Activated CD4-positive, alpha-beta memory T cell treated with anti-CD3 and anti-CD28 coated beads for 36 hours (primary cell): ENCODE measurements around the gene PARP3. TPM values are rescaled to one million over a fixed set of nuclear protein-coding genes. Genes with fewer than 3 reads are reported as not detected.
A peak's percentile ranks its signal among the peaks of the same experiment; 100 is the strongest.

Experiments used
- CTCF ChIA-PET: fragments of 350-600 bp; sonication (Branson Sonifier 250); formaldehyde crosslinking; loops from one replicate; lab custom pipeline; 2021; ENCODE audit warnings: antibody characterized with exemption, inconsistent platforms; lab: Charles Lee
- POLR2A ChIA-PET: fragments of 350-600 bp; sonication (Branson Sonifier 250); formaldehyde crosslinking; loops from one replicate; lab custom pipeline; 2021; ENCODE audit warnings: antibody characterized with exemption; lab: Charles Lee
- DNase-seq: peaks from one replicate; pipeline ENCODE4 v3.0.0-alpha.2; 2020
- H3K27ac Mint-ChIP-seq: one replicate; pipeline ENCODE4 v1.8.0; 2021; ENCODE audit warnings: mixed read lengths
- H3K27me3 Mint-ChIP-seq: one replicate; pipeline ENCODE4 v1.8.0; 2021; ENCODE audit warnings: mixed read lengths
- H3K36me3 Mint-ChIP-seq: one replicate; pipeline ENCODE4 v1.8.0; 2021; ENCODE audit warnings: mixed read lengths
- H3K4me1 Mint-ChIP-seq: one replicate; pipeline ENCODE4 v1.8.0; 2021; ENCODE audit warnings: low read depth, mixed read lengths
- H3K4me3 Mint-ChIP-seq: one replicate; pipeline ENCODE4 v1.8.0; 2021; ENCODE audit warnings: mild to moderate bottlenecking, mixed read lengths
- H3K9me3 Mint-ChIP-seq: one replicate; pipeline ENCODE4 v1.8.0; 2021; ENCODE audit warnings: mixed read lengths
- intact Hi-C: fragments of 100-400 bp; cut with micrococcal nuclease; formaldehyde crosslinking; loops from one replicate; pipeline ENCODE4 v1.15.1; 2023
- total RNA-seq, 2 experiments: library from RNA; stranded (reverse); gene quantifications; one replicate each; pipeline ENCODE4 v1.2.3, GENCODE V29; 2021

PARP3 gene
- total RNA-seq, 2 experiments from 2014 or later = 12.1 to 13.4 TPM

DNA sequence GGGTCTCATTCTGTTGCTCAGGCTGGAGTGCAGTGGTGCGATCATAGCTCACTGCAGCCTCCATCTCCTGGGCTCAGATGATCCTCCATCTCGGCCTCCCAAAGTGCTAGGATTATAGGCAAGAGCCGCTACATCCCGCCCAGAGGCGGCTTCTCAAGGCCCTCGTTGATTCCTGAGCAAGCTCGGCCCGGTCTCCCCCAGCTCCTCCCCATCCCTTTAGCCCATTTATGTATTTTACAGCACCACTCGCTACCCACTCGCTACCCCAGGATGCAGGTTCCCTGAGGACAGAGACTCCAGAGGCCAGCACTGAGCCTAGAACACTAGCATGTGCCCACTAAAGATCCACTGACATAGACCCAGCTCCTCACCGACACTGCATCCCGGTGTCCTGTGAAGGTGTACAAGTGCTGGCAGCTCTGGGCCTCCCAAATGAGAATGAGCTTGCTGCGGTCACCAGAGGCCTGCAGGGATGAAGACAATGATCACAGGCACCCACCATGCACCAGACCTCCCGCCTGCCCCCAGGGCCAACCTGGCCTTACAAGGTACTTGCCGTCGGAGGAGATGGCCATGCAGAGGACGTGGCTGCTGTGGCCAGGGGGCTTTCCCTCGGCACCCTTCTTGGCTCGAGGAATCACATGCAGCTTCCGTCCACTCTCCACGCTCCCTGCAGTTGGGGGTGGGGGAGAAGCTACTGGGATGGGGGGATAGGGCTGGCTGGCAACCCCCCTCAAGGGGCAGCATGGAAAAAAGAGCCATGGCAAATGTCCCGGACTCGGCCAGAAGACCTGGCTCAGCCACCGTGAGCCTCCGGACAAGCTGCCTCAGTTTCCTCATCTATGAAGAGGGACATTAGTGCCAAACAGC, 6.0 kb upstream of the PARP3 start:
- Mint-ChIP-seq H3K27ac (no peak overlapping the region), H3K4me1 (peaks cover 20% of the 10 kb centered on the region), H3K36me3 (peaks cover 37% of the 10 kb centered on the region), H3K27me3 (no peaks in the 10 kb centered on the region), H3K9me3 (no peaks in the 10 kb centered on the region), H3K4me3 (no peak overlapping the region)
- ChIA-PET POLR2A (no interaction called here), CTCF (interaction anchor here (0.6 to 1.2 kb wide), 2 partner anchors 207 to 254 kb away, joined by 3 read pairs; no protein-coding TSS in a partner anchor)
- intact Hi-C loops = no loop called here
- DNase-seq = no peak

DNA sequence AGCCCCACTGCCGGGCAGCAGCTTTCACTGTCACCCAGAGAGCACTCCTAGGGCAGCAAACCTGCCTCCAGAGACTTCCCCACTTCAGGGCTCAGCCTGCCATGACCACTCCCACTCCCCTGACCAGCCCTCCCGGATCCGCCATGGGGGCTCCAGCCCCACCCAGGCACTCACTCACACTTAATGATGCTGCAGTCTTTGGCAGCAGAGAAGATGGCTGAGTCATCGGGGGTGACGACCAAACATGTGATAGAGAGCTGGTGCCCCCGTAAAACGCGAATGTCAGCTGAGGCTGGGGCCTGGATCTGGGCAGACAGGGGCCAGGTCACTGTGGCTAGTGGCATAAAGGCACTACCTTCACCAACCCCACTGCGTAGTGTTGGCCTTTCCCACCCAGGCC, 5.1 kb upstream of the PARP3 start:
- CTCF ChIA-PET = interaction anchor here (1.2 kb wide), 1 partner anchor 255 kb away, joined by 3 read pairs; no protein-coding TSS in a partner anchor
- Mint-ChIP-seq H3K4me3 (no peak overlapping the region), H3K9me3 (no peaks in the 10 kb centered on the region), H3K27me3 (no peaks in the 10 kb centered on the region), H3K4me1 (peaks cover 22% of the 10 kb centered on the region), H3K27ac (no peak overlapping the region), H3K36me3 (peaks cover 31% of the 10 kb centered on the region)
- no peak for DNase-seq
- intact Hi-C loops = no loop called here
- POLR2A ChIA-PET = no interaction called here

DNA sequence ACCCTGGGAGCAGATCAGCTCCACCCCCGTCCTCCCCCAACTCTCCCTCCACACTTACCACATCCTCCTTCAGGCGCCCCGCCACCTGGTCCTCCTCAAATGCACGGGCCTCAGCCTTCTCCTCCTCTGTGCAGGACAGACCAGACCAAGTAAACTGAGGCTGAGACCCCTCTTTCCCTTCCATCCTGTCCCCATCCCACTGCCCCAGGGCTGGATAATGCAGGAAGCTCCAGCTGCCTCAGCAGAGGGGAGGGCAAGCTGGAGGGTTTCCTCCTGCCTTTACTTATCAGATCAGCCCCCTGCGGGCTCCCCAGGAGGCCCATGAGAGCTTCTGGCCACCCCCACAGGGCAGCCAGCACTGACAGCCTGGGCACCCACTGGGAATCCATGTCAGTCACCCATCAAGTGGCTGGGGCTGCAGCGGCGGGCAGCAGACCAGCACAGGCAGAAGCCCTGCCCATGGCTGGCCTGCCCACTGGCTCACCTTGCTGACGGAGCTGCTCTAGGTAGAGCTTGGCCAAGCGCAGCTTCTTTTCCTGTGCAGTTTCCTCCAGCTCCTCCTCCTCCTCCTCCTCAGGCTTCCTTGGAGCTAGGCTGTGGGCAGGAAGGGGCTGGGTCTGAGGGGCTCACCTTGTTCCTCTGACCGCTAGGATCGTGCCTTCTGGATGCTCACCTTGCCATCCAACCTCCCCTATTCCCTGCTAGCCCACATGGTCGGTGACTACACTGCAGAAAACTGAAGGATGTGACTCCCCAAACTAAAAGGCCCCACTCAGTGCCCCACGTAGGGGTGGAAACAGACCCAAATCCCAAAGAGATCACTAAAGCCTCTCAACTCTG, 4.3 kb upstream of the PARP3 start:
- peaks cover 29% of the 10 kb centered on the region for H3K36me3 Mint-ChIP-seq
- CTCF ChIA-PET = no interaction called here
- H3K27me3 Mint-ChIP-seq = no peaks in the 10 kb centered on the region
- no peak for DNase-seq
- H3K27ac Mint-ChIP-seq = no peak overlapping the region
- peaks cover 25% of the 10 kb centered on the region for H3K4me1 Mint-ChIP-seq
- POLR2A ChIA-PET = no interaction called here
- intact Hi-C loops = no loop called here
- H3K4me3 Mint-ChIP-seq = no peak overlapping the region
- no peaks in the 10 kb centered on the region for H3K9me3 Mint-ChIP-seq

DNA sequence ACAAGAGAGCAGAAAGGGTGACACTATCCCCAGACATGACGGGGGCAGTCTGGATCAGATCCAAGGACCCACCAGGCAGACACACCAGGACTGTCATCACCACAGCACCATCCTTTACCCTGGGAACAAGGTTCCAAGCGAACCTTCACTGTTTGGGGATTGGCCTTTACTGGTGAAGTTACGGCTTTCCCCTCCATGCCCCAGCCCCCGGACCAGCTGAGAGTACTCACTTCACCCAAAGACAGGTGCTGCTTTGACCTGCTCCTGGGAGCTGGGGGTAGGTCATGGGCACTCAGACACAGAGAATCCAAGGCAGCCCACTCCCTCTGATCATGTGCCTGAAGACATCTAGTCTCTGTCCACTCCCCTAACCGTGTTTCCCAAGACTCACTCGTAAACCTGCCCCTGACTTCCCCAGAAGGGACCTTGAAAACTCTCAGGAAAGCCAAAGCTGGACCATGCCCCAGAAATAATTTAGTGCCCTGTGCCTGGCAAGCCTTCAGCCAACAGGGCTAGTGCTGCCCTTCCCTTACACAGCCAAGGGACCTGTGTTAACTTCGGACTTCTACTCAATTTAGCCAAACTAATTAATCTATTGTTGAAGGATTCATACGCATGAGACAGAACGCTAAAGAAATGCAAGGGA, 3.3 kb upstream of the PARP3 start:
- no peak for DNase-seq
- Mint-ChIP-seq H3K4me1 (peaks cover 29% of the 10 kb centered on the region), H3K27me3 (no peaks in the 10 kb centered on the region), H3K9me3 (no peaks in the 10 kb centered on the region), H3K4me3 (no peak overlapping the region), H3K27ac (no peak overlapping the region), H3K36me3 (peaks cover 26% of the 10 kb centered on the region)
- CTCF ChIA-PET = interaction anchor here (1.2 kb wide), 1 partner anchor 43 kb away, joined by 3 read pairs; no protein-coding TSS in a partner anchor
- intact Hi-C loops = no loop called here
- POLR2A ChIA-PET = no interaction called here

DNA sequence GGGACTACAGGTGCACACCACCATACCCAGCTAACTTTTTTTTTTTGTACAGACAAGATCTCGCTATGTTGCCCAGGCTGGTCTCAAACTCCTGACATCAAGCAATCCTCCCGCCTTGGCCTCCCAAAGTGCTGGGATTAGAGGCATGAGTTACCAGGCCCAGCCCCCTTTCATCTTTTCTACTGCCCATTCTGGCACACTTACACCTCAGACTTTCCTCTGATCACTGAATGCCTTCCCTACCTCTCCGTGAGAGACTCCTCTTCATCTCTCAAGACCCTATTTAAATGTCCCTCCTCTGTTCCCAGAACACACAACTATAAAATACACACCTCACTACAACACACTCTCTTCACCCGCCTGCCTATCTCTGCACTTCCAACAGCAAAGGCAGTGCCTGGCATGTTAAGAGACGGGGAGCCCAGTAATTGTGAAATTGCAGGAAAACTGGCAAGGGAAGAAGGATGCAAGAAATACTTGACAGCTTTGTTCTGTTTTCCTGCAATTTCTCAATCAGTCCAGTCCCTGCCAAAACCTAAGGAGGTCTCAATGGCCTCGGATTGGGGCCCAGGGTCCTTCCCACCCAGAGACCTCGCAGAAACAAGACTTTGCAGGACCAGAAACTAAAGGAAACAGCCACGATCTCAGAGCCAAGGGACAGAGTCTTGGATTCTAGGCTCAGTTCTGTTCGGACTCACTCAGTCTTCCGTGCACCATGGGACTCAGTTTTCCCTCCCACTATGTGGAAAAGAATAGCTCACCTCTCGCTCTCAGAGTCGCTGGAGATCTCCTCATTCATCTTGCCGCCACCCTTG, 1.3 kb upstream of the PARP3 start:
- intact Hi-C loops = loop anchor here (5.0 to 10.0 kb wide), 2 partner anchors 181 to 266 kb away; partner anchors contain the start of gene TEX264
- peak overlapping the region; percentile 87 for H3K4me3 Mint-ChIP-seq
- no peaks in the 10 kb centered on the region for H3K27me3 Mint-ChIP-seq
- CTCF ChIA-PET = interaction anchor here (0.6 to 3.1 kb wide), 20 partner anchors 8 to 505 kb away, joined by 3 to 64 read pairs (median 7); partner anchors contain the start of genes ABHD14A, ABHD14B, ACY1 and DUSP7
- H3K27ac Mint-ChIP-seq = peak overlapping the region; percentile 59
- H3K36me3 Mint-ChIP-seq = peaks cover 16% of the 10 kb centered on the region
- POLR2A ChIA-PET = interaction anchor here (0.7 to 3.9 kb wide), 8 partner anchors 8 to 116 kb away, joined by 3 to 20 read pairs (median 4); partner anchors contain the start of genes ABHD14A, ABHD14B, ACY1 and RPL29
- no peaks in the 10 kb centered on the region for H3K9me3 Mint-ChIP-seq
- peaks cover 29% of the 10 kb centered on the region for H3K4me1 Mint-ChIP-seq
- no peak for DNase-seq

DNA sequence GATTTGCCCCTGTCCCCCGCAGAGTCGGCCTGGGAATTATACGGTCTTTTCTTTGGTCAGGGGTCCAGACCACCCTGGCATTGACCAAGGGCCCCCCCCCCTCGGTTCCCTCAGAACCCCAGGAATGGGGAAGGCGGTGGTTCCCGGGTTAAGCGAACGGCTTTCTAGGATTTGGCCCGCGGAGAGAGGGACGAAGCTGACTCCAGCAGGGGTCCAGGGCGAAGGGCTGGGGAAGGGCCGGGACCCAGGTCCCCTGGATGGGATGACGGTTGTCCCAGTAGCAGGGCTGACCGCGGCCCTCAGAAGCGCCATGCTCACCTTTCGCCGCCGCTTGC, 733 bp upstream of the PARP3 start:
- peak overlapping the region; percentile 87 for H3K4me3 Mint-ChIP-seq
- no peaks in the 10 kb centered on the region for H3K27me3 Mint-ChIP-seq
- ChIA-PET POLR2A (interaction anchor here (0.7 to 3.9 kb wide), 8 partner anchors 9 to 116 kb away, joined by 3 to 20 read pairs (median 4); partner anchors contain the start of genes ABHD14A, ABHD14B, ACY1 and RPL29), CTCF (interaction anchor here (0.6 to 3.1 kb wide), 20 partner anchors 8 to 505 kb away, joined by 3 to 64 read pairs (median 7); partner anchors contain the start of genes ABHD14A, ABHD14B, ACY1 and DUSP7)
- H3K36me3 Mint-ChIP-seq = peaks cover 16% of the 10 kb centered on the region
- intact Hi-C loops = loop anchor here (5.0 to 10.0 kb wide), 2 partner anchors 181 to 267 kb away; partner anchors contain the start of gene TEX264
- H3K4me1 Mint-ChIP-seq = peaks cover 29% of the 10 kb centered on the region
- H3K9me3 Mint-ChIP-seq = no peaks in the 10 kb centered on the region
- DNase-seq = no peak
- peak overlapping the region; percentile 59 for H3K27ac Mint-ChIP-seq

DNA sequence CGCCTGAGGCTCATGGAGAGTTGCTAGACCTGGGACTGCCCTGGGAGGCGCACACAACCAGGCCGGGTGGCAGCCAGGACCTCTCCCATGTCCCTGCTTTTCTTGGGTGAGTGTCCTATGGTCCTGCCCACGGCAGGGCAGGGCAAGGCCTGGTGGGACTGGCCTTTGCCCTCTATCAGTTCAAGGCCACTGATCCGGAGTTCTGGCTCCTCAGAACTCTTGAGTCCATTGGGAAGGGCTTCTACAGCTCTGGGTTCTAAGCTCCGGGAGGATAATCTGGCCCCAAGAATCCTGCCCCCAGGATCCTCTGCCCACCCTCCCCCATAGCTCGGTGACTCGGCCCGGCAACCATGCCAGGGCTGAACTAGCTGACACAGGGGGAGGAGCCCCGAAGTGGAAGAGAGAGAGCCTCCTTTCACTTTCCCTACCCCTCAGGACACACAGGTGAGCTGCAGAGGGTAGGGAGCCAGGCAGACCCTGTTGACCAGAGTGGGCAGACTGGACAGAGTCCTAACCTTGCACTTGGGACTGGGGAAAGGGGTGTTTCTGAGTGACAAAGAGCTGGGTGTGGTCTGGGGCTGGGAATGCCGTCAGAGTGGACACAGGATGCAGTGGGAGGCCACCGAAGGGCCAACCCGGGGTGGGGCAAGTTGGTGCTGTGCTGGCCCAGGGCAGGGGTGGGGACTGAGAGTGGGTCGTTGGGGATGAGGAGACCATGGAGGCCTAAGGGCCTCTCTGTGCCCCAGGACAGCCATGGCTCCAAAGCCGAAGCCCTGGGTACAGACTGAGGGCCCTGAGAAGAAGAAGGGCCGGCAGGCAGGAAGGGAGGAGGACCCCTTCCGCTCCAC, 664 bp downstream of the PARP3 start:
- intact Hi-C loops = loop anchor here (1.0 to 10.0 kb wide), 10 partner anchors 31 to 552 kb away; partner anchors contain the start of genes ABHD14B, POC1A, RBM15B and TEX264
- Mint-ChIP-seq H3K36me3 (peaks cover 6% of the 10 kb centered on the region), H3K9me3 (no peaks in the 10 kb centered on the region), H3K4me3 (peak overlapping the region; percentile 87), H3K27ac (peak overlapping the region; percentile 83), H3K4me1 (peaks cover 29% of the 10 kb centered on the region), H3K27me3 (no peaks in the 10 kb centered on the region)
- ChIA-PET POLR2A (interaction anchor here (0.7 to 3.9 kb wide), 7 partner anchors 10 to 443 kb away, joined by 3 to 20 read pairs (median 4); partner anchors contain the start of genes ABHD14A, ABHD14B, ACY1 and DCAF1), CTCF (interaction anchor here (0.6 to 3.1 kb wide), 14 partner anchors 9 to 517 kb away, joined by 3 to 64 read pairs (median 7); partner anchors contain the start of genes ABHD14A, ABHD14B, ACY1 and GPR62)
- DNase-seq = peak; percentile 78

DNA sequence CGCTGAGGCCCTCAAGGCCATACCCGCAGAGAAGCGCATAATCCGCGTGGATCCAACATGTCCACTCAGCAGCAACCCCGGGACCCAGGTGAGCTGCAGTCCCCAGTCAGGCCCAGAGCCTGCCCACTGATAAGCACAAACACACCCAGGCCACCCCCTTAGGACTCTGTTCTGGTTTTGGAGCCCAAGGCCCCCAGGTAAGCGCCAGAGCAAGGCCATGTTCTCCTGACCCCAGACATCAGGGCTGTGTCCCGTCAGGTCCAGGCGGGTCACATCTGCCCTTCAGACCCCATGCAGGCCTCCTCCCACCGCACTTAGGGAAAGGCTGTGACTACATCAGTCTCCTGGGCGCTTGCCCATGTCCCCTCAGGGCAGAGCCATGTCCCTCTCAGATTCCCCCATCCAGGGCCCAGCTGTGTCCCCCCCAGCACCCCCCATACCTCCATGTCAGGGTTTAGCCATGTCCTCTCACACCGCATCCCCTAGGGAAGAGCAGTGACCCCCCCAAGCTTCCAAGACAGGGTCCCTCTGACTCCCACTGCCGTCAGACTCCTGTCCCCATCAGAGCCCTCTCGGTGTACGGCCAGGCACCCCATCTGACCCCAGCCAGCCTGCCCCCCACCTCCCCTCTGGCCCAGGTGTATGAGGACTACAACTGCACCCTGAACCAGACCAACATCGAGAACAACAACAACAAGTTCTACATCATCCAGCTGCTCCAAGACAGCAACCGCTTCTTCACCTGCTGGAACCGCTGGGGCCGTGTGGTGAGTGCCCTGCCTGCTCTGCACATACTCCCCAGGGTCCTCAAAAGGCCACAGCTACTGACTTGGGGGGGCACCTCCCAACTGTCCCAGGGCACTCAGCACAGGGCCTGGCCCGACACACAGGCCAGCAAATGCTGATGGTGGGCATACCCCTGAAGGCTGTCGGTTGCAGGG, 1.6 kb downstream of the PARP3 start:
- Mint-ChIP-seq H3K4me3 (no peak overlapping the region), H3K27ac (peak overlapping the region; percentile 83), H3K9me3 (no peaks in the 10 kb centered on the region), H3K36me3 (no peaks in the 10 kb centered on the region), H3K4me1 (peaks cover 29% of the 10 kb centered on the region), H3K27me3 (no peaks in the 10 kb centered on the region)
- intact Hi-C loops = loop anchor here (2.0 to 10.0 kb wide), 3 partner anchors 179 to 445 kb away; partner anchors contain the start of gene TEX264
- ChIA-PET CTCF (interaction anchor here (1.0 to 3.1 kb wide), 8 partner anchors 8 to 202 kb away, joined by 3 to 64 read pairs (median 8); partner anchors contain the start of genes ABHD14A, ABHD14B, ACY1 and GPR62), POLR2A (interaction anchor here (0.7 to 3.9 kb wide), 5 partner anchors 28 to 444 kb away, joined by 3 to 20 read pairs (median 4); partner anchors contain the start of genes ABHD14A, ABHD14B, DCAF1 and RPL29)
- no peak for DNase-seq

DNA sequence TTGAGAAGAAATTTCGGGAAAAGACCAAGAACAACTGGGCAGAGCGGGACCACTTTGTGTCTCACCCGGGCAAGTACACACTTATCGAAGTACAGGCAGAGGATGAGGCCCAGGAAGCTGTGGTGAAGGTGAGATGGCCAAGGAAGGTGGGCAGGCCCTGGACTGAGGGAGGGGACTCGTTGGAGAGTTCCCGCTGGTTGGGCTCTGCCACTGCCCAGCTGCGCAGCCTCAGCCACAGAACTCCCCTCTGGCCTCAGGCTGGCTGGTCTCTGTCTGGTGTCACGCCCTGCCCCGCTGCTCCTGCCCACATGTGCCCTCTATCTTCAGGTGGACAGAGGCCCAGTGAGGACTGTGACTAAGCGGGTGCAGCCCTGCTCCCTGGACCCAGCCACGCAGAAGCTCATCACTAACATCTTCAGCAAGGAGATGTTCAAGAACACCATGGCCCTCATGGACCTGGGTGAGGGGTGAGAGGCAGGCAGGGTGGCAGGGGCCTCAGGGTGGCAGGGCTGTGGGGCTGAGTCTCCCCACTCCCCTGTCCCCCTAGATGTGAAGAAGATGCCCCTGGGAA, 2.4 kb downstream of the PARP3 start:
- no peak for DNase-seq
- ChIA-PET POLR2A (no interaction called here), CTCF (interaction anchor here (0.8 to 2.0 kb wide), 3 partner anchors 10 to 38 kb away, joined by 3 to 5 read pairs (median 3); partner anchors contain the start of gene ACY1)

More for the DNA sequence above, 2.4 kb downstream of the PARP3 start:
- H3K27me3 Mint-ChIP-seq = no peaks in the 10 kb centered on the region
- H3K36me3 Mint-ChIP-seq = no peaks in the 10 kb centered on the region
- H3K27ac Mint-ChIP-seq = no peak overlapping the region
- peaks cover 24% of the 10 kb centered on the region for H3K4me1 Mint-ChIP-seq
- no peak overlapping the region for H3K4me3 Mint-ChIP-seq
- no peaks in the 10 kb centered on the region for H3K9me3 Mint-ChIP-seq
- intact Hi-C loops = loop anchor here (5.0 to 10.0 kb wide), 2 partner anchors 178 to 270 kb away; partner anchors contain the start of gene TEX264
